ENCODE results near the gene MXRA5.
"Not testable (repeated sequence)": the region's sequence is repeated elsewhere in the genome, so short reads cannot be mapped to it uniquely, and the experiment has no call there.

Gene MXRA5

DNA sequence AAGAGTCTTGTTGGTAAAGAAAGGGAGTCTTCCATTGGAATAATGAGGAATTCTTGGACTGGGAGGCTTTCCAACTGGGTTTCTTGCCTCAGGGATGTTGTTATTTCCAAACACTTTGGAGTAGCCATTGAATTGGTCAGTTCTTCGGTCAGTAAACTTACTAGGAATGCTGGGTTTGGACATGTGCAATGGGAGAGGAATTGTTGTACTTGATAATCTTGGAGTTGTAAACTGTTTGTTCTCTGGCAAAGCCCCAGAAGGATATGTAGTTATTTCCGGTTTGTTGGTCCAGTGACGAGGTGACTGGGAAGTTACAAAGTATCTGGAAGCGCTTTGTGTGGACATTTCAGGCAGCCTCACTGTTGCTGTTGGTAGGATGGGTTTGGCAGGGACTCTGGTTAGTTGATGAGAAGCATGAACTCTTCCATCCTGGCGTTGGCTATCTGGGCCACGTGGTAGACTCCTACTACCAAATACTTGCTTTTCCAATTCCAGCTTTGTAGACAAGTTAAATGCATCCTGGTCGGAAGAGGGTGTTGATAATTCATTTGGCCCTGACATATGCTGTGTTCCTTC lies 25.9 kb downstream of the MXRA5 start:
- DNase-seq (ENCODE audit: low spot score) = no peak

DNA sequence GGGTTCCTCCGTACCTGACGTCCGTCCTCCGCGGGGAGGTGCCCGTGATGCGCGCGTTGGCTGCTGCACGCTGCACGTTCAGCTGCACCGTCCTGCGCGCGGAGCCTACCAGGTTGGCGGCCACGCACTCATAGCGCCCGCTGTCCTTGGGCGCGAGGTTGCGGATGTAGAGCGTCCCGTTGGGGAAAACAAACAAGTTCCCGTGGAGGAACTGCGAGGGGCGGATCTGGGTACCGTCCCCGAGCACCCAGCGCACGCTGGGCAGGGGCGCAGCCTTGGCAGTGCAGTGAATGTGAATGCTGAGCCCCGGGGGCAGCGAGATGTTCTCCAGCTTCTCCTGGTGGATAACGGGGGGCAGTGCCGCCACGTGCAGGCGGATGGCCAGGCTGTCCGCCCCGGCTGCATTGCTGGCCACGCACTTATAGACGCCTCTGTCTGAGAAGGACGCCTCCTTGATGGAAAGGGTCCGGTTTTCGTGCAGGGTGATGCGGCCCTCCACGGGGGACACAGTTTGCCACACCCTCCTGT lies 29.2 kb downstream of the MXRA5 start:
- no peak for DNase-seq (ENCODE audit: low spot score)

DNA sequence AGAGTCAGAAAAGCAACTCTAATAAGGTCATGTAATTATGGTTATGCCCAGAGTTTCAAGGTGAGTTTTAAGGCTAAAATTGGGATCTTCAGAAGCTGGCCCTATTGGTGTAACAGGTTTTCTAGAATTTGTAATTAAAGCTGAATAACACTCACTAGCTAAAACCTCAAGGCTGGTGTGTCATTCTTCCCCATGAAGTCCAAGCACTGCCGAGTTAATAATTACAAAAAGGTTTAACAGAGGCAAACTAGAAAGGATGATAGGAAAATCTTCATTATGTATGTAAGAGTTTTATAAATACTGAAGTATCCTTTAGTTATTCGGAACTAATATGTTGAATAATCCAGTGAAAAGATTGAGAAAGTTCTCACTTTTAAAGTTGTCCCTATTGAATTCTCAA lies 34.3 kb downstream of the MXRA5 start:
- DNase-seq (ENCODE audit: low spot score) = no peak

DNA sequence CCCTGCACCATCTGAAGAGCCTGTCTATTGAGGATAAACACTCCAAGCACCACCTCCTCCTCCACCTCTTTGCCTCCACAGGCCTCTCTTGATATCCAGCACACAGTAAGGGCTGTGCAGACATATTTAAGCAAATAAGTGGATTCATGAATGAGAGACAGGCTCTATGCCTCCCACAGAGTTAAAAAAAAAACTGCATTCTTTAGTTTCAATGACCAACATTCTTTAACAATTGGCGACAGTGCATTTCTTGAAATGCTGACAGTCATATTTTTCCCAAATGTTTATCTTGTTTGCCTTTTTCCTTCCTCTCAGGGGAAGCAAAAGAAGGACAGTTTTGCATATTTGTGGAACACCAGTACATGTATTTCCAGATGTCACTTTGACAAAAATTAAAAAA lies 38.6 kb downstream of the MXRA5 start:
- DNase-seq (ENCODE audit: low spot score) = no peak

DNA sequence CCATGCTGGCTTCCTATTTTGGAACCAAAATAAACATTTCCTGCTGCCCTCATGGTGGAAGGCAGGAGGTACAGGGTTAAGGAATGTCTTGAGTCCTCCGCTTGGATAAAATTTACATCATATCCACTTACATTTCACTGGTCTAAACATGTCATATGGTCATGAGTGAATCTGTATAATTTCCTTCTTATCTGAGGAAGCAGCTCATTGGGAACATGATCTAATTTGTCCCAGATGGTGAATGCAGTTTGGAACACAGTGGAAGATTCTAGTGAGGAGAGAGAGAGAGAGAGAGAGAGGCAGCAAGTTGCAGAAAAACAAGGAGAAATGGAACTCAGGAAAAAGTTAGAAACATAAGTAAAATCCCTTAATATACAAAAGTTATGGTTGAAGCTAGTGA lies 46.8 kb downstream of the MXRA5 start:
- no peak for DNase-seq (ENCODE audit: low spot score)

DNA sequence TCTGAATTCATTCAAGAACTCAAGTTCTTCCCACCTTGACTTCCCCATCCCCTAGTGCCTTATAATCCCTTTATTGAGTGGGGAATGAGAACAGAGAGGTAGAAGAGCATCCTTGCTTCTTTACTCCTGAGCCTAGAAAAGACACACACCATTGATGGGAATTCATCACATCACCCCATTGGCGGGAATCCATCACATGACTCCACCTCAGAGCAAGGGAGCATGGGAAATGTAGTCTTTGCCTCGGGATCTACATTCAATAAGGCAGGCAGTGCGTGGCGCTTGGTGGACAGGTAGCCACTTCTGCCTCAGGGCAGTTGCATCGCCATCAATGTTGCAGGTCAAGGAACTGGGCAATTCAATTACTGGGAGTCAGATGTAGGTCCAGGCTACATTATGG lies 50.7 kb downstream of the MXRA5 start:
- peak; percentile 63 for DNase-seq (ENCODE audit: low spot score)

DNA sequence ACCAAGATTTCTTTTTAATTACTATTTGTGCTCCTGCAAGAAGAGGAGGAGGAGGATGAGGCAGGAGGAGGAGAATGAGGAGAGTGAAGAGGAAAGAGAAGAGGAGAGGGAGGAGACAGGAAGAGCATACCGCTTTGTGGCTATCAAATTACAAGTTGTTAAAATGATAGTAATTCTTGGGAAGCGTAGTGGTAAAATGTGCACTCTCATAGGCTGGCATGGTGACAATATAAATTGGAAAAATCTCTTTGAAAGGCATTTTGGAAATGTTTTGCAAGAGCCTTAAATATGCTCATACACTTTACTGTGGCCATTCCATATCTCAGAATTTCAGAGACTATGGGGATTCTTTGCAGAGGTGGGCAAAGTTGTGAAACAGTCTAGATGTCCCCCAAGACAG lies 53.2 kb downstream of the MXRA5 start:
- no peak for DNase-seq (ENCODE audit: low spot score)

DNA sequence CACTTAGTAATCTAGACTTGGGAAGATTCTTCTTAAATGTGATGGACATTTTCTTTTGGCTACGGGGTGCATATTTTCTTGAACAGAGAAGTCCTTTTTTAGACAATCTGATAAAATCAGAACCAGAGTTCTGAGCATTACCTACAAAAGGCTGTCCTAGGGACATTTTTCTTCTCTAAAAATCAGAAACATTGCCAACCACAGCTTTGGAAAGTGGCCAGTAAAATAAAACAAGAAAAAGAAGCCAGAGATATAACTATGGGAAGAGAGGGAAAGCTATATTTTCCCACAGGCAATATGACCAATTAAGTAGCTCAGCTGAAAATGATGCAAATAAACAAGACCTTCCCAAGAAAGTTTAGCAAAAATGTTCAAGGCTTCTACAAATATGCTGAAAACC lies 55.9 kb downstream of the MXRA5 start:
- DNase-seq (ENCODE audit: low spot score) = no peak

DNA sequence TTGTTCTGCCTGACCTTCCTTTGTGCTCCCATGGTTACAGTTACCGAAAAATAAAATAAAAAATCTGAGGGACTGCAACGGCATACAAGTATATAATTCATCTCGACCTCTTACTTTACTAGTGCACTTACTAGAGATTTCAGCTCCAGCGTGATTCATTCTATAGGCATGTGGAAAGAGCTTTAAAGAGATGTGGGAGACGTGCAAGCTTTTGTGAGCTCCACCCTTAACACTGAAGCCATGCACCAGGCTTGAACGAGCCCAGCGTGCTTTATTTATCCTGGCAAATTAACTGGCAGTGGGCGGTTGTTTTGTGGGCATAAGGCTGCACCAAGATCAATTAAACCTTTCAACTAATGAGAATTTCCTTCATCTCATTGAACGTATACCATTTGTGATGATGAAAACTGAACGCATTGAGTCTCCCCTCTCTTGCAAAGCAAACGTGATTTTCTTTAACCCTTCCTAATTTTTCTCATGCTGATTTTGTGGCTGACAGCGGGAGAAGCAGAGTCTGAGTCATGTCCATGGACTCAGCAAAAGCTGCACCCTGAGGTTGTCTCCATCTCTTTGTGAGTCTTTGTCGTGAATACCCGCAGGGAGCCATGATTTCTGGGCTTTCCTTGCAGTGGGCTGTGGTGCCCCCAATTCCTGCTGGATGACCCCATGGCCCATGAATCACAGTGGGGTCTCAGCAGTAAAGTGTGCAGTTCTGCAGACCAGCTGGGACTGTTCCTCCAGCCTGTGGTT lies 60.1 kb downstream of the MXRA5 start:
- DNase-seq (ENCODE audit: low spot score) = no peak

DNA sequence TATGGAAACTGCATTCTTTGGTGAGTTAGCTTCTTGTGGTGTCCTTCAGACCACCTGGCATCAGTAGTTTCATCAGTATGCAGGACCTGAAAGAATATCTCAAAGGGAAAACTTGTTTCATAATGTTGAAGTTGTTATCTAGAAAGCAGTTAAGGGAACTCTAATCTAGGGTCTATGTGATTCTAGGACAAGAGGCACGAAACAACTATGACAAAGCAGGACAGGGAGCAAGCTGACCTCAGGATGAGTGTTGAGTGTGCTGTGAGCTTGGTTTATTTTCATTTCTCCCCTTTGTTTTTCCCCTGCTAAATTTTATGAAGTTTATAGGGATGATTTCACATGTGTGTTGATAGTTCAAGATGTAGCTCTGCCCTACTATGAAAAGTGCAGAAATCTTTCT lies 65.7 kb downstream of the MXRA5 start:
- DNase-seq (ENCODE audit: low spot score) = no peak

DNA sequence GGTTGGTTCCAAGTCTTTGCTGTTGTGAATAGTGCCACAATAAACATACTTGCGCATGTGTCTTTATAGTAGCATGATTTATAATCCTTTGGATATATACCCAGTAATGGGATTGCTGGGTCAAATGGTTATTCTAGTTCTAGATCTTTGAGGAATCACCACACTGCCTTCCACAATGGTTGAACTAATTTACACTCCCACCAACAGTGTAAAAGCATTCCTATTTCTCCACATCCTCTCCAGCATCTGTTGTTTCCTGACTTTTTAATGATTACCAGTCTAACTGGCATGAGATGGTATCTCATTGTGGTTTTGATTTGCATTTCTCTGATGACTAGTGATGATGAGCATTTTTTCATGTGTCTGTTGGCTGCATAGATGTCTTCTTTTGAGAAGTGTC lies 72.8 kb downstream of the MXRA5 start:
- DNase-seq (ENCODE audit: low spot score) = not testable (repeated sequence)

DNA sequence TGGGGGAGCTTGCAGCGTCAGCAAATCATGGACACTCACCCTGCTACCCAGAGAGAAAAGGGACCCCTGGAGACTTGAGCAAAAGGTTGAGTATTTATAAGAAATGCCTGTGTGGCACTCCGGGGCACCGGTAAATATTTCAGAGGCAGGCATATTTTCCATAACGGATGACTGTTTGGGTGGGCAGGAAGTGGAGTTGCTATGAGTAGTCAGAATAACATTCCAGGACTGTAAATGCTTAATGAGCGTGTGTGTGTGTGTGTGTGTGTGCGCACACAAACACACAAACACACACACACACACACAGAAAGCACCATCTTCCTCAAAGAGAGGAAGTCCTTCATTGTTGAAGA lies 74.6 kb downstream of the MXRA5 start:
- DNase-seq (ENCODE audit: low spot score) = no peak

DNA sequence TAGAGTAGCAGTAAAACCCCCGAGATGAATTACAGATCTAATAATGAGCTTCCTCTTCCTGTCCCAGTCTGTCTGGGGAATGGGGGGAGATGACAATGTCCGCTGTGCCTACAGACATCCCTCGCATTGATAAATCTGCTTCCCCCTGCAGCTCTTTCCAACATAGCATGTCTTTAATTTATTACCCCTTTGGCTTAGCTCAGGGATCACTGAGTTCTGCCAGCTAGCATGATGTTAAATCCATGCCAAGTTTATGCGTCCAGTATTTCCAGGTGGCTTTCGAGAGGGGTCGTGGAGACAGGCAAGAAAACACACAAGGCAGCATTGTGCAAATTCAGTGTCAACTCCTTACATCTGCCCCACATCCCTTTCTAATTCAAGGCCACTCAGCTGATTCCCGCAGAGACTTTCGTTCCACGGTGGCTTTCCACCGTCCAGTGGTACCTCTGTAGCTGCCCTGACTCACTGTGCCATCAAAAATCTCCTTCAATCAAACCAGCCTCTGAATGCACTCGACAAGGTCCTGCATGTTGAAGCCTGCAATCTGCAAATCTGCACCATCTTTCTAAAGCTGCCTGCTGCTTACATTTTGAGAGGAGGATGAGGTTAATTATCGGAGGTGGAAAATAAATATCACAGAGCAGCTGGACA lies 75.1 kb downstream of the MXRA5 start:
- DNase-seq (ENCODE audit: low spot score) = no peak

DNA sequence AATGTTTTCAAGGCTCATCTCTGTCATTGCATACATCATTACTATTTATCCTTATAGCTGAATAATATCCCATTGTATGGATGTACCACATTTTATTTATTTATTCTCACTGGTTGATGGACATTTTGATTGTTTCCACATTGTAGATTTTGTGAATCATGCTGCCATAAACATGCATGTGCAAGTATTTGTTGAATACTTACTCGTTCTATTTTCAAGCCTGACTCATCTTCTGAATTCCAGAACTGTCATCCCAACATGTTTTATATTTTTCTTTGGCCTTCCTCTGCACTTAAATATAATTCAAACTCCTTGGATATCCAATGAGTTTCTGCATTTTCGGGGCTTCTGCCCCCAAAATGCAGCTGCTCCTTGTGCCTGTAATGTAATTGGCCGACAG lies 77.6 kb downstream of the MXRA5 start:
- DNase-seq (ENCODE audit: low spot score) = no peak

DNA sequence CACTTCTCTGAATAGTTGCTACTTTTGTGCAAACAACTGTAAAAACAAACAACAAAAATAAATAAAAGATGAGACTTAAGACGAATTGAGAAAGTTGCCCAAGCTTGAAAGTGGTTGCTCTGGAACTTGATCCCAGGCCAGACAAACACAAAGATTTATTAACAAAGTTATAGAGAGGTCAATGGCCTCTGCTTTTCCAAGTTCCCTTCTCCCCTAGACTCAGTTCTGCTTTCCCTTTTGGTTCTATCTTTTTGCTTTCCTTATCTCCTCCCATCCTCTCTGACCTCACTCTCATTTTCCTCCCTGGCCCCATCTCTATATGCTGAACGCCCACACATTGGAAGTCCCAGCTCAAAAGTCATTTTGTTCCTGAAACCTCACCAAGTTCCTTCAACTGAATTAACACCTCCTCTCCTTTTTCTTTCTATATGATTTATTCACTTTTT lies 82.7 kb downstream of the MXRA5 start:
- DNase-seq (ENCODE audit: low spot score) = no peak

DNA sequence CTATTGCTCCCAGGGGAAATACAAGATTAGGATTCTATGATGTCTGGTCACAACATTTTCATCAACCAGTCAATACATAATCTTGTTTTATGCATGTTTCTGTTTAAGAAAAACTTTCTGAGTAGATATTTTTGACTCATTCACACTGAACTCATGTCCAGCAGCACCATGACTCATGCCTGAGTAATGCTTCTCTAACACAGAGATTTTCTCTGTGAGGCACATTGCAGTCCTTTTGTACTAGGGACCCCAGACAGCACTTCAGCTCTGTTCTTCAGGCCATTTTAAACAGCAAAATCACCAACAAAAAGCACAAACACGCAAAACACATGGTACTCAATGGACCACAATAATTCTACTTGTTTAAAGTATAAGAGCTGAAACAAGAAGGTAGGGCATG lies 83.6 kb downstream of the MXRA5 start:
- no peak for DNase-seq (ENCODE audit: low spot score)

Data from iPS-NIHi11 (cell line).